Left lung (tissue), 10 donors: Measurements from ENCODE around the gene FLNA. TPM values are rescaled to one million over a fixed set of nuclear protein-coding genes. Genes with fewer than 3 reads are reported as not detected.

Experiments
- ATAC-seq: fragments of 200-7000 bp; cut with Tn5 transposase; one replicate; pipeline ENCODE4 v1.9.1; 2020; ENCODE audit warnings: moderate library complexity
- DNase-seq, 4 donors: peaks; one replicate each; pipeline ENCODE4 v3.0.0-alpha.2; 2013 to 2020
- H3K27ac ChIP-seq, 2 donors: fragments of 200-600 bp; sonication (generic) in 1 of 2; one replicate each; pipeline versions ENCODE4 v1.5.0 to v1.8.0; 2020 to 2021
- H3K27me3 ChIP-seq, 2 donors: fragments of 200-600 bp; sonication (generic) in 1 of 2; one replicate each; pipeline versions ENCODE4 v1.5.0 to v1.8.0; 2020 to 2021
- H3K36me3 ChIP-seq, 2 donors: fragments of 200-600 bp; sonication (generic) in 1 of 2; one replicate each; pipeline versions ENCODE4 v1.5.0 to v1.8.0; 2020 to 2021
- H3K4me1 ChIP-seq, 2 donors: fragments of 200-600 bp; one replicate each; pipeline ENCODE4 v1.8.0; 2021
- H3K4me3 ChIP-seq, 2 donors: fragments of 200-600 bp; sonication (generic) in 1 of 2; one replicate each; pipeline versions ENCODE4 v1.5.0 to v1.8.0; 2020 to 2021; ENCODE audit warnings: mild to moderate bottlenecking in 1 of 2
- H3K9me3 ChIP-seq, 2 donors: fragments of 200-600 bp; sonication (generic) in 1 of 2; one replicate each; pipeline versions ENCODE4 v1.5.0 to v1.8.0; 2020 to 2021
- CTCF ChIP-seq, 2 donors: fragments of 200-600 bp; sonication (generic) in 1 of 2; IDR thresholded peaks; one replicate each; pipeline versions ENCODE4 v1.5.0 to v1.8.0; 2021; ENCODE audit warnings: antibody characterized with exemption in 2 of 2
- intact Hi-C, 2 donors: fragments of 100-400 bp; cut with DNase I; formaldehyde crosslinking; loops; one replicate each; pipeline versions ENCODE4 v1.11.2 to v1.14.2; 2022
- polyA plus RNA-seq, 6 donors: library from polyadenylated mRNA; unstranded; fragments of 120-200 nt; gene quantifications; one replicate each; pipeline ENCODE4 v1.2.1, GENCODE V29; 2013; ENCODE audit not compliant: insufficient read length in 6 of 6
- total RNA-seq, 2 donors: library from RNA; stranded (reverse); fragmentation: NEBNext Ultra II Directional; extraction: Animal tissue kit (Norgen Biotek cat#: 25700); gene quantifications; one replicate each; pipeline ENCODE4 v1.2.1, GENCODE V29; 2021
- donor health status: DM: no; HTN: yes; CAD: no.
- donor health status: DM: no; HTN: no; CAD: no.

FLNA gene
- total and polyA plus RNA-seq, 8 donors: 434 to 1,793 (median 576) TPM

DNA sequence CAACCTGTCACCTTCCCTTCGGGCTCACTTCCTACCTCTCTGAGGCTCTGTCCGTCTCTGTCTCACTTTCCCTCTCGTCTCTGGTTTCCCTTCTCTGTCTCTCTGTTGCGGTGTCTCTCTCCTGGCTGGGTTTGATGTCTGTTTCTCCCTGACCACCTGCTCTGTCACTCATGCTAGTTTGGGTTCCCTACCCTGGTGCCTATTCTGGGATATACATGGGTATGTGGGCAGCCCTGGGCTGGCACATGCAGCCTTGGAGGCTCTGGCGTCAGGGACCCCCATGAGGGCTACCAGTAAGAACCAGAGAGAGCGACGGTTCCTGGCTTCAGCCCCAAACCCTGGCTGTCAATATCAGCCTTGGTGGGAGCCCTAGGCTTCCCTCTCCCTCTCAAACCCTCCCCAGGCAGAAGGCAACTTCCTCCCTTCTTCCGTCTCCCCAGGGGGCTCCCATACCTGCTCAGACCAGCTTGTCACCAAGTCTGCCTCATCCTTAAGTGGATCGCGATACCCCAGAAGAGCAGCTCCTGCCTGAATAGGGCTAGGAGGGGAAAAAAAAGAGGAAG, 34.3 kb upstream of the FLNA start:
- peak overlapping the region; percentile 9 to 50 for H3K4me3 ChIP-seq
- TF ChIP-seq CTCF (IDR thresholded peaks at IDR 0.05): no peak
- H3K27ac ChIP-seq: peak overlapping the region; percentile 41 to 87
- DNase-seq (no peak), ATAC-seq (no peak)
- peaks cover 0 to 43% of the 10 kb centered on the region in 2 donors for H3K4me1 ChIP-seq
- intact Hi-C loops: no loop called here
- H3K36me3 ChIP-seq: peaks cover 0 to 9% of the 10 kb centered on the region in 2 donors
- no peaks in the 10 kb centered on the region for H3K9me3 ChIP-seq
- no peaks in the 10 kb centered on the region for H3K27me3 ChIP-seq

DNA sequence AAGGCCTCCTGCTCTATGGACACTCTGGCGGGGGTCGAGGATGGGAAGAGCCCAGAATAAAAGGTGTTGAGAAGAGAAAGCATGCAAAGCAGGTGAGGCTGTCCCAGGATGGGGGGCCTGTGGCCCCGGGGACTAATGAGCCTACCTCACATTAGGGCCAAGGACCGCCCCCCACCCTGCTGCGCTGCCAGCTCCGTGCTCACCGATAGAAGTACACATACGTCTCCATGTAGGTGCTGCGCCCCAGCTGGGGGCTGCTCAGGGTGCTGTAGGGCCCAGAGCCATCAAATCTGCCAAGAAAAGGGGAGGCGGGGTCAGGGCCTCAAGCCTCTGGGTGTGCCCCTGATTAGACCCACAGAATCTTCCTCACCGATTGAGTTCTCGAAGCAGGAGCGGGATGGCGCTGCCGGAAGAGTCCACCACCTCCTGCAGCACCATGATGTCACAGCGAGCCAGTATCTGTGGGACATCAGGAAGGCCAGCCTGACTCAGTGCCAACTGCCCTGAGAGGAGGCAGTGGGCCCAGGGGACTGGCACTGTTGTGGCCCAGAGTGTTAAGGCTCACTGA, 30.3 kb upstream of the FLNA start:
- peaks cover 0 to 46% of the 10 kb centered on the region in 2 donors for H3K36me3 ChIP-seq
- DNase-seq: no peak
- no peak for TF ChIP-seq CTCF (IDR thresholded peaks at IDR 0.05)
- ATAC-seq: no peak
- no peaks in the 10 kb centered on the region for H3K9me3 ChIP-seq
- intact Hi-C loops: no loop called here
- no peaks in the 10 kb centered on the region for H3K27me3 ChIP-seq
- H3K27ac ChIP-seq: no peak overlapping the region
- H3K4me1 ChIP-seq: peaks cover 0 to 28% of the 10 kb centered on the region in 2 donors
- H3K4me3 ChIP-seq: no peak overlapping the region

DNA sequence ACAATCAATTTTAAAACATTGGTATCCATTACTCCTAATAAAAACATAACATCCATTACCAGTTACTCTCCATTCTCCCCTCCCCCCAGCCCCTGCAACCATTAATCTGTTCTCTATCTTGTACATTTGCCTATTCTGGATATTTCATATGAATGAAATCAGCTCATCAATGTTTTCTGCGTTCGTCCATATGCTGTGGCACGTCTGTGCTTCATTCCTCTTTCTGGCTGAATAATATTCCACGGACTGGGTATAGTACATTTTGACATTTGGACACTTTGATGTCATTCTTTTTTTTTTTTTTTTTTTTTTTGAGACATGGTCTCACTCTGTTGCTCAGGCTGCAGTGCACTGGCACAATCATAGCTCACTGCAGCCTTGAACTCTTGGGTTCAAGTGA, 29.4 kb upstream of the FLNA start:
- no peak overlapping the region for H3K4me3 ChIP-seq
- peaks cover 0 to 30% of the 10 kb centered on the region in 2 donors for H3K4me1 ChIP-seq
- H3K36me3 ChIP-seq: peaks cover 0 to 54% of the 10 kb centered on the region in 2 donors
- intact Hi-C loops: no loop called here
- DNase-seq (no peak), ATAC-seq (no peak)
- no peaks in the 10 kb centered on the region for H3K27me3 ChIP-seq
- H3K9me3 ChIP-seq: no peaks in the 10 kb centered on the region
- no peak overlapping the region for H3K27ac ChIP-seq
- TF ChIP-seq CTCF (IDR thresholded peaks at IDR 0.05): no peak

DNA sequence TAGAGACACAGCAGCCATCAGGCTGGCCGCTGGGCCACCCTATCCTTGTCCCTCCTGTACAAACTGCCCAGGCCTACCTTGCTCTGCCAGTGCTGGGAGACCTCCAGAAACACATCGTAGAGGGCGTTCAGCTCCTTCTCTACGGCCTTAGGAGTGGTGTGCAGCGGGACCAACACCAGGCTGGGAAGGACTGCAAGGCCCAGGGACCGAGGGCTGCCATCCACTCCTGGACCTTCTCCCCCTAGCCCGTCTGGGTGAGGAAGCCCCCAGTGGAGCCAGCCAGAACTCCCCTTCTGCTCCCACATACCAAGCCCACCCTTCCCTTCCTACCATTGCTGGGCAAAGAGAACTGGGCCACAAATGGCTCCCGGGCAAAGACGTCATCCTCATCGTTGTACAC, 28.8 kb upstream of the FLNA start:
- TF ChIP-seq CTCF (IDR thresholded peaks at IDR 0.05): no peak
- Histone ChIP-seq H3K27me3 (no peaks in the 10 kb centered on the region), H3K4me3 (no peak overlapping the region), H3K27ac (no peak overlapping the region), H3K4me1 (peaks cover 0 to 26% of the 10 kb centered on the region in 2 donors), H3K9me3 (no peaks in the 10 kb centered on the region), H3K36me3 (peaks cover 0 to 54% of the 10 kb centered on the region in 2 donors)
- DNase-seq: no peak
- ATAC-seq: no peak
- intact Hi-C loops: no loop called here

GRCh38 chrX:154402622-154403127, 28.2 kb upstream of the FLNA start:
- peaks cover 0 to 54% of the 10 kb centered on the region in 2 donors for H3K36me3 ChIP-seq
- intact Hi-C loops: no loop called here
- ATAC-seq (no peak), DNase-seq (no peak)
- TF ChIP-seq CTCF (IDR thresholded peaks at IDR 0.05): no peak
- no peaks in the 10 kb centered on the region for H3K9me3 ChIP-seq
- H3K27me3 ChIP-seq: no peaks in the 10 kb centered on the region
- peaks cover 0 to 21% of the 10 kb centered on the region in 2 donors for H3K4me1 ChIP-seq
- no peak overlapping the region for H3K27ac ChIP-seq
- H3K4me3 ChIP-seq: no peak overlapping the region
